ENCODE measurements around the gene ADAM22.
A peak's percentile ranks its signal among the peaks of the same experiment; 100 is the strongest.
"Not testable (repeated sequence)": the region's sequence is repeated elsewhere in the genome, so short reads cannot be mapped to it uniquely, and the experiment has no call there.

ADAM22 gene

GRCh38 chr7:87934699-87935383 lies 790 bp downstream of the ADAM22 start:
- no peak for TF ChIP-seq CTCF (IDR thresholded peaks at IDR 0.05; ENCODE audit: extremely low read depth, insufficient read depth, missing control alignments)
- in situ Hi-C loops (cut with MboI; ENCODE audit: low pct_unique_long_range_greater_than_20kb, low sequenced_read_pairs, unreplicated experiment) = no loop called here
- DNase-seq (ENCODE audit: low spot score) = peak; percentile 48

- in situ Hi-C loops (cut with MboI; ENCODE audit: low pct_unique_long_range_greater_than_20kb, low sequenced_read_pairs, unreplicated experiment) = no loop called here
- no peak for TF ChIP-seq CTCF (IDR thresholded peaks at IDR 0.05; ENCODE audit: extremely low read depth, insufficient read depth, missing control alignments)
These were observed 1.3 kb downstream of the ADAM22 start for GRCh38 chr7:87935384-87935706.

GRCh38 chr7:87941138-87941537 lies 7.1 kb downstream of the ADAM22 start:
- DNase-seq (ENCODE audit: low spot score) = no peak
- in situ Hi-C loops (cut with MboI; ENCODE audit: low pct_unique_long_range_greater_than_20kb, low sequenced_read_pairs, unreplicated experiment) = no loop called here
- no peak for TF ChIP-seq CTCF (IDR thresholded peaks at IDR 0.05; ENCODE audit: extremely low read depth, insufficient read depth, missing control alignments)

More at GRCh38 chr7:87935384-87935706, 1.3 kb downstream of the ADAM22 start:
- DNase-seq (ENCODE audit: low spot score) = no peak

GRCh38 chr7:87944547-87944946 lies 10.5 kb downstream of the ADAM22 start:
- in situ Hi-C loops (cut with MboI; ENCODE audit: low pct_unique_long_range_greater_than_20kb, low sequenced_read_pairs, unreplicated experiment) = no loop called here
- no peak for DNase-seq (ENCODE audit: low spot score)
- no peak for TF ChIP-seq CTCF (IDR thresholded peaks at IDR 0.05; ENCODE audit: extremely low read depth, insufficient read depth, missing control alignments)

- in situ Hi-C loops (cut with MboI; ENCODE audit: low pct_unique_long_range_greater_than_20kb, low sequenced_read_pairs, unreplicated experiment); DNase-seq (ENCODE audit: low spot score): not testable (repeated sequence)
These were observed 11.9 kb downstream of the ADAM22 start for GRCh38 chr7:87945926-87946325.

- DNase-seq (ENCODE audit: low spot score) = no peak
- in situ Hi-C loops (cut with MboI; ENCODE audit: low pct_unique_long_range_greater_than_20kb, low sequenced_read_pairs, unreplicated experiment) = no loop called here
- no peak for TF ChIP-seq CTCF (IDR thresholded peaks at IDR 0.05; ENCODE audit: extremely low read depth, insufficient read depth, missing control alignments)
These were observed 14.3 kb downstream of the ADAM22 start for GRCh38 chr7:87948371-87948770.

- no peak for DNase-seq (ENCODE audit: low spot score)
- no peak for TF ChIP-seq CTCF (IDR thresholded peaks at IDR 0.05; ENCODE audit: extremely low read depth, insufficient read depth, missing control alignments)
- in situ Hi-C loops (cut with MboI; ENCODE audit: low pct_unique_long_range_greater_than_20kb, low sequenced_read_pairs, unreplicated experiment) = no loop called here
These were observed 25.3 kb downstream of the ADAM22 start for GRCh38 chr7:87959336-87959735.
